ENCODE data around the gene C1orf198. TPM values are rescaled to one million over a fixed set of nuclear protein-coding genes. Genes with fewer than 3 reads are reported as not detected.

C1orf198 gene, protein sequence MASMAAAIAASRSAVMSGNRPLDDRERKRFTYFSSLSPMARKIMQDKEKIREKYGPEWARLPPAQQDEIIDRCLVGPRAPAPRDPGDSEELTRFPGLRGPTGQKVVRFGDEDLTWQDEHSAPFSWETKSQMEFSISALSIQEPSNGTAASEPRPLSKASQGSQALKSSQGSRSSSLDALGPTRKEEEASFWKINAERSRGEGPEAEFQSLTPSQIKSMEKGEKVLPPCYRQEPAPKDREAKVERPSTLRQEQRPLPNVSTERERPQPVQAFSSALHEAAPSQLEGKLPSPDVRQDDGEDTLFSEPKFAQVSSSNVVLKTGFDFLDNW
- total RNA-seq = 15.2 and 19.2 TPM in 2 replicates

DNA sequence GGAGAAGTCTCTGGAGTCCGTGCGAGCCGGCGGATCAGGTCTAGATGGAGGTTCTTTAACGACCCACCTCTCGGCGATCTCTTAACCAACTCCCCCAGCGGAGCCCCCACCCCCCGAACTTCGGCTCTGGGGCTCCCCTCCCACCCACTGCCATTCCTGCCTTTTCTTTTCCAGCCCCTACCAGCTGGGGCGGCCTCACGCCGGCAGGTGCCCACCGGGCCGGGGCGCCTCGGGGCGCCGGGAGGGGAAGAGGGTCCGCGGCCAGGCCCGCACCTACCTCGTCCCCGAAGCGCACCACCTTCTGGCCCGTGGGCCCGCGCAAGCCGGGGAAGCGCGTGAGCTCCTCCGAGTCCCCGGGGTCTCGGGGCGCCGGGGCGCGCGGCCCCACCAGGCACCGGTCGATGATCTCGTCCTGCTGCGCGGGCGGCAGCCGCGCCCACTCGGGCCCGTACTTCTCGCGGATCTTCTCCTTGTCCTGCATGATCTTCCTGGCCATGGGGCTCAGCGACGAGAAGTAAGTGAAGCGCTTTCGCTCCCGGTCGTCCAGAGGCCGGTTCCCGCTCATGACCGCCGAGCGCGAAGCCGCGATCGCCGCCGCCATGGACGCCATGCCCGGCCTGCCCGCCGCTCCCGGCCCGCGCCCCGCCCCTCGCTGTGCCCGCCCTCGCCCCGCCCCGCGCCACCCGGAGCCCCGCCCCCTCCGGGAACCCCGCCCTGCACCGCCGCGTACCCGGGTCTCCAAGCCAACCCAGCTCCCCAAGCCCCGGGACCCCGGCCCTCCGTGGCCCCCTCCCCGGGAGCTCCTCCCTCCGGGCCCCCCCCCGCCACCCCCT lies at the start of gene C1orf198:
TSS of gene C1orf198 (minus strand) at position 619 of the 833 bp plus-strand sequence. CDS start at position 610, 9 bp downstream.

Other genes with a start within 250 kb of the C1orf198 start
- gene COG2, start 226.0 kb downstream of the C1orf198 start, total RNA-seq = 12.4 and 17.1 TPM in 2 replicates
- under 0.01 TPM in 1 of 2 replicates, not detected in the other for gene AGT, start 154.4 kb downstream of the C1orf198 start, total RNA-seq
- under 0.01 TPM in 1 of 2 replicates, not detected in the other for gene CAPN9, start 121.1 kb downstream of the C1orf198 start, total RNA-seq
- 6.2 and 6.3 TPM in 2 replicates for gene TTC13, start 110.3 kb upstream of the C1orf198 start, total RNA-seq
- 10.4 and 10.6 TPM in 2 replicates for gene ARV1, start 110.6 kb upstream of the C1orf198 start, total RNA-seq
- gene FAM89A, start 171.7 kb upstream of the C1orf198 start, total RNA-seq = 26.5 and 28.9 TPM in 2 replicates

Data from dermis lymphatic vessel endothelial cell (primary cell).